NK-92 treated with Interleukin-12 subunit alpha and Interleukin-12 subunit beta, amount 100 ng/mL, for 24 hours (cell line): Measurements from ENCODE around the gene PACRG.

Experiments used
- DNase-seq: peaks from one replicate; lab custom pipeline; 2025; lab: John Stamatoyannopoulos, UW

Gene PACRG

GRCh38 chr6:163241683-163242082, 513.9 kb downstream of the PACRG start:
- no peak for DNase-seq

GRCh38 chr6:163243083-163243482, 515.3 kb downstream of the PACRG start:
- no peak for DNase-seq

- no peak for DNase-seq
These were observed 516.2 kb downstream of the PACRG start for GRCh38 chr6:163243692-163244589.

GRCh38 chr6:163248051-163248450, 520.3 kb downstream of the PACRG start:
- DNase-seq: no peak

GRCh38 chr6:163249651-163250101, 521.9 kb downstream of the PACRG start:
- DNase-seq: no peak

- no peak for DNase-seq
These were observed 522.3 kb downstream of the PACRG start for GRCh38 chr6:163250116-163250515.

GRCh38 chr6:163252061-163252591, 524.4 kb downstream of the PACRG start:
- no peak for DNase-seq

- DNase-seq: no peak
These were observed 525.9 kb downstream of the PACRG start for GRCh38 chr6:163253556-163254213.

- no peak for DNase-seq
These were observed 526.6 kb downstream of the PACRG start for GRCh38 chr6:163254341-163254835.

- DNase-seq: no peak
These were observed 527.5 kb downstream of the PACRG start for GRCh38 chr6:163255265-163255664.

- no peak for DNase-seq
These were observed 531.9 kb downstream of the PACRG start for GRCh38 chr6:163259689-163260088.

- no peak for DNase-seq
These were observed 532.5 kb downstream of the PACRG start for GRCh38 chr6:163260111-163260895.

GRCh38 chr6:163260911-163261310, 533.1 kb downstream of the PACRG start:
- no peak for DNase-seq

GRCh38 chr6:163261361-163261760, 533.6 kb downstream of the PACRG start:
- DNase-seq: no peak

- no peak for DNase-seq
These were observed 534.3 kb downstream of the PACRG start for GRCh38 chr6:163262080-163262479.

- no peak for DNase-seq
These were observed 535.4 kb downstream of the PACRG start for GRCh38 chr6:163263196-163263595.

- DNase-seq: no peak
These were observed 536.4 kb downstream of the PACRG start for GRCh38 chr6:163263998-163264661.

- DNase-seq: no peak
These were observed 536.9 kb downstream of the PACRG start for GRCh38 chr6:163264662-163265035.

- no peak for DNase-seq
These were observed 553.9 kb downstream of the PACRG start for GRCh38 chr6:163281634-163282033.

GRCh38 chr6:163282672-163283071, 554.9 kb downstream of the PACRG start:
- no peak for DNase-seq

GRCh38 chr6:163284151-163284550, 556.4 kb downstream of the PACRG start:
- DNase-seq: no peak
